Measurements from ENCODE around the gene METAP1D.
A peak's percentile ranks its signal among the peaks of the same experiment; 100 is the strongest.

METAP1D gene

GRCh38 chr2:172119089-172119488 lies 119.3 kb downstream of the METAP1D start:
- peak; percentile 85 for DNase-seq (ENCODE audit: low read depth)
- no peak overlapping the region for H3K4me3 ChIP-seq (ENCODE audit: low read length)
- TF ChIP-seq CTCF (IDR thresholded peaks at IDR 0.05; ENCODE audit: insufficient read depth, low read depth, low read length, missing control alignments): no peak

GRCh38 chr2:172120118-172120517 lies 120.4 kb downstream of the METAP1D start:
- TF ChIP-seq CTCF (IDR thresholded peaks at IDR 0.05; ENCODE audit: insufficient read depth, low read depth, low read length, missing control alignments): no peak
- no peak for DNase-seq (ENCODE audit: low read depth)
- H3K4me3 ChIP-seq (ENCODE audit: low read length): no peak overlapping the region

DNA sequence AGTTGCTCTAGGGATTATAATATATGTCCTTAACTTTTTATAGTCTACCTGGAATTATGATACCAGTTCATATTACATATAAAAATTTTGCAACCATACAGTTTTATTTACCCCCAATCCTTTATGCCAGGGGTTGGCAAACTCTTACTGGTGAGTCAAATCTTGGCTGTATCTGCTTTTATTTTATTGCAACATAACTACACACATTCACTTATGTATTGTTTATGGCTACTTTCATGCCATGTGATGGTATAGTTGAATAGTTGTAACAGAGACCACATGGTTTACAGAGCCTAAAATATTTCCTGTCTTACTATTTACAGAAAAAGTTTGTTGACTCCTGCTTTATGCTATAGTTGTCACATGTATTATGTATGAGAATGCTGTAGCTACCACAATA lies 128.7 kb downstream of the METAP1D start:
- peak; percentile 71 for DNase-seq (ENCODE audit: low read depth)
- TF ChIP-seq CTCF (IDR thresholded peaks at IDR 0.05; ENCODE audit: insufficient read depth, low read depth, low read length, missing control alignments): no peak
- no peak overlapping the region for H3K4me3 ChIP-seq (ENCODE audit: low read length)

GRCh38 chr2:172129404-172129803 lies 129.7 kb downstream of the METAP1D start:
- TF ChIP-seq CTCF (IDR thresholded peaks at IDR 0.05; ENCODE audit: insufficient read depth, low read depth, low read length, missing control alignments): no peak
- no peak for DNase-seq (ENCODE audit: low read depth)
- no peak overlapping the region for H3K4me3 ChIP-seq (ENCODE audit: low read length)
